HG03521 (cell line): ENCODE measurements around the gene ARHGAP6.

Experiments used
- ATAC-seq: cut with Tn5 transposase; IDR thresholded peaks from one replicate; pipeline ENCODE4 v1.9.1; 2021; ENCODE audit warnings: mild to moderate bottlenecking, moderate library complexity; ENCODE audit not compliant: unreplicated experiment

ARHGAP6 gene

GRCh38 chrX:11665168-11666111 is at the start of gene ARHGAP6:
Gene ARHGAP6, minus strand, starts transcription at chrX:11665920. Its CDS starts 1,092 bp downstream, at chrX:11664828.
- ATAC-seq, result no peak

GRCh38 chrX:11704725-11705495 is 39.2 kb upstream of the ARHGAP6 start:
- no peak for ATAC-seq

GRCh38 chrX:11703855-11704254 is 38.1 kb upstream of the ARHGAP6 start:
- no peak for ATAC-seq

GRCh38 chrX:11702965-11703631 is 37.4 kb upstream of the ARHGAP6 start:
- ATAC-seq, result no peak

- no peak for ATAC-seq
These were observed 36.7 kb upstream of the ARHGAP6 start for GRCh38 chrX:11702420-11702819.

- no peak for ATAC-seq
These were observed 33.0 kb upstream of the ARHGAP6 start for GRCh38 chrX:11698702-11699101.

- ATAC-seq, result no peak
These were observed 22.5 kb upstream of the ARHGAP6 start for GRCh38 chrX:11688201-11688600.

GRCh38 chrX:11687157-11687556 is 21.4 kb upstream of the ARHGAP6 start:
- ATAC-seq, result no peak

GRCh38 chrX:11683057-11683456 is 17.3 kb upstream of the ARHGAP6 start:
- no peak for ATAC-seq

GRCh38 chrX:11678158-11678557 is 12.4 kb upstream of the ARHGAP6 start:
- ATAC-seq, result no peak

- ATAC-seq, result no peak
These were observed 6.5 kb upstream of the ARHGAP6 start for GRCh38 chrX:11672213-11672612.

GRCh38 chrX:11670316-11670715 is 4.6 kb upstream of the ARHGAP6 start:
- ATAC-seq, result no peak

- no peak for ATAC-seq
These were observed 1.4 kb upstream of the ARHGAP6 start for GRCh38 chrX:11666952-11667685.

GRCh38 chrX:11666164-11666563 is 444 bp upstream of the ARHGAP6 start:
- ATAC-seq, result no peak

- no peak for ATAC-seq
These were observed 1.2 kb downstream of the ARHGAP6 start for GRCh38 chrX:11664211-11665167.

- ATAC-seq, result no peak
These were observed 1.9 kb downstream of the ARHGAP6 start for GRCh38 chrX:11663875-11664210.

GRCh38 chrX:11655282-11656015 is 10.3 kb downstream of the ARHGAP6 start:
- no peak for ATAC-seq

GRCh38 chrX:11648705-11649519 is 16.8 kb downstream of the ARHGAP6 start:
- ATAC-seq, result no peak
